ENCODE measurements around the gene CAMK2B.

GRCh38 chr7:44182827-44183226, 142.6 kb downstream of the CAMK2B start:
- TF ChIP-seq CTCF (IDR thresholded peaks at IDR 0.05) (no peak), POLR2A (IDR thresholded peaks at IDR 0.05; ENCODE audit: low read depth) (no peak), EP300 (IDR thresholded peaks at IDR 0.05) (no peak)
